ENCODE measurements around the gene DMD.

GRCh38 chrX:32874839-32875238 is 336.5 kb downstream of the DMD start:
- TF ChIP-seq GTF2F1 (IDR thresholded peaks at IDR 0.05; ENCODE audit: borderline replicate concordance, low read depth, low read length) (no peak), CTCF (IDR thresholded peaks at IDR 0.05; ENCODE audit: control extremely low read depth in 1 of 3, insufficient read depth in 1 of 3, low read depth in 1 of 3, low read length in 3 of 3) (no peak), TCF12 (IDR thresholded peaks at IDR 0.05; ENCODE audit: low read depth, low read length) (no peak), RFX5 (IDR thresholded peaks at IDR 0.05; ENCODE audit: borderline replicate concordance, low read depth, low read length) (no peak), YY1 (IDR thresholded peaks at IDR 0.05; ENCODE audit: low read depth, low read length) (no peak)

Data from H1 (cell line).